Colonic mucosa (tissue), 4 donors: Measurements from ENCODE around the gene PRTFDC1. TPM values are rescaled to one million over a fixed set of nuclear protein-coding genes. Genes with fewer than 3 reads are reported as not detected.

ENCODE experiments used
- DNase-seq: peaks from one replicate; pipeline ENCODE4 v3.0.0-alpha.2; 2020
- H3K27ac ChIP-seq: fragments of 200-600 bp; one replicate; pipeline ENCODE4 v1.8.0; 2021
- H3K27me3 ChIP-seq: fragments of 200-600 bp; one replicate; pipeline ENCODE4 v1.8.0; 2021
- H3K36me3 ChIP-seq: fragments of 200-600 bp; one replicate; pipeline ENCODE4 v1.8.0; 2021
- H3K4me1 ChIP-seq: fragments of 200-600 bp; one replicate; pipeline ENCODE4 v1.8.0; 2021; ENCODE audit warnings: mild to moderate bottlenecking
- H3K4me3 ChIP-seq: fragments of 200-600 bp; one replicate; pipeline ENCODE4 v1.8.0; 2021
- H3K9ac ChIP-seq, 2 donors: one replicate each; pipeline ENCODE4 v1.7.0; 2013; ENCODE audit warnings: control low read depth in 2 of 2, low read depth in 2 of 2, low read length in 2 of 2
- H3K9me3 ChIP-seq: fragments of 200-600 bp; one replicate; pipeline ENCODE4 v1.8.0; 2021
- CTCF ChIP-seq: fragments of 200-600 bp; IDR thresholded peaks from one replicate; pipeline ENCODE4 v1.8.0; 2022; ENCODE audit warnings: antibody characterized with exemption, mild to moderate bottlenecking
- intact Hi-C: fragments of 100-400 bp; cut with DNase I; formaldehyde crosslinking; loops from one replicate; pipeline ENCODE4 v1.14.1; 2022
- total RNA-seq, 2 donors: library from RNA; stranded (reverse); fragmentation: NEBNext Ultra II Directional in 1 of 2; extraction: Animal tissue kit (Norgen Biotek cat#: 25700) in 1 of 2; gene quantifications; one replicate each; pipeline ENCODE4 v1.2.1, GENCODE V29; 2021
- donor health status: healthy.
- donor health status: DM: no; HTN: no; CAD: no.
- donor health status: DM: no; HTN: no; CAD: no.

Gene PRTFDC1
- total RNA-seq, 2 donors from 2014 or later, result 8.1 to 16.0 TPM

DNA sequence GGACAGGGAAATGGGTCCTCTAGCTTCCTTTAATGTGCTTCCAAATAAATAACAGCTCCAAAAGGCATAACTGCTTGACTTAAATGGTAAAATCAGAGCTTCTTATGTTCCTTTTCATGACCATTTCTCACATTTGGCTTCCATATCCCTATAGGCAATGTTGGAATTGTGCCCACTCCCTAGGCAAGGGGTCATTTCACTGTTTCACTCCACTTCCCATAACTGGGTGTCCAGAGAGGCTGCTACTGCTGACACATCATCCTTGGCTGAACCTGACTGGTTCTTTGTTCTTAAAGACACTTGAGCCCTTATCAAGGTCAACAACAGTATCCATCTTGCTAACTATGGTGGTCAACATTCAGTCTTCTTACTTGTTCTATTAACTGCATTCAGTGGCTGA is 37.1 kb downstream of the PRTFDC1 start:
- TF ChIP-seq CTCF, result no peak
- Histone ChIP-seq H3K36me3 (no peaks in the 10 kb centered on the region), H3K4me3 (no peak overlapping the region), H3K9me3 (no peaks in the 10 kb centered on the region), H3K4me1 (no peaks in the 10 kb centered on the region), H3K27me3 (no peaks in the 10 kb centered on the region), H3K27ac (no peak overlapping the region), H3K9ac (no peak overlapping the region)
- intact Hi-C loops, result no loop called here
- no peak for DNase-seq

DNA sequence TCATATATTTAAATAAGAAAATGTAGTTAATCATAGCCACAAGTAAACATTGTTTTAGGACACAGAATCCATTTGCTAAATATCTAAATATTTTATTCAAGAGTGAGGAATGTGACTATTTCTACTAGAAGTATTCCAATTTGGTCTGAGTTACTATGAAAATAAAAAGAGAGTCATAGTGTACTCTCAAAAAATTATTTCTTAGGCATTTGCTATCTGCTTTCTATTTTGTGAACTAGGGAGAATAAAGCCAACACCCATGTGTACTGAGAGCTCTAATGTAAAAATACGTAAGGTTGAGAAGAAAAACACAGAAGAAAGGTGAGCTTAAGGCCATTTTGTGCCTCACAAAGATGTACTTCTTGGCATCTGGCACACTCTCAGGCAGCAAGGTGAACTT is 38.3 kb downstream of the PRTFDC1 start:
- H3K36me3 ChIP-seq, result no peaks in the 10 kb centered on the region
- H3K27ac ChIP-seq, result no peak overlapping the region
- DNase-seq, result no peak
- intact Hi-C loops, result no loop called here
- H3K4me3 ChIP-seq, result no peak overlapping the region
- no peak for TF ChIP-seq CTCF
- no peaks in the 10 kb centered on the region for H3K9me3 ChIP-seq
- H3K4me1 ChIP-seq, result no peaks in the 10 kb centered on the region
- H3K9ac ChIP-seq, result no peak overlapping the region
- H3K27me3 ChIP-seq, result no peaks in the 10 kb centered on the region

GRCh38 chr10:24912215-24912614 is 40.2 kb downstream of the PRTFDC1 start:
- no peak for DNase-seq
- H3K4me1 ChIP-seq, result no peaks in the 10 kb centered on the region
- H3K9me3 ChIP-seq, result no peaks in the 10 kb centered on the region
- no peak overlapping the region for H3K4me3 ChIP-seq
- H3K27me3 ChIP-seq, result no peaks in the 10 kb centered on the region
- no peak overlapping the region for H3K9ac ChIP-seq
- intact Hi-C loops, result no loop called here
- no peak overlapping the region for H3K27ac ChIP-seq
- no peaks in the 10 kb centered on the region for H3K36me3 ChIP-seq
- TF ChIP-seq CTCF, result no peak

GRCh38 chr10:24911029-24911428 is 41.4 kb downstream of the PRTFDC1 start:
- Histone ChIP-seq H3K27ac (no peak overlapping the region), H3K4me1 (no peaks in the 10 kb centered on the region), H3K9ac (no peak overlapping the region), H3K9me3 (no peaks in the 10 kb centered on the region), H3K36me3 (no peaks in the 10 kb centered on the region), H3K4me3 (no peak overlapping the region), H3K27me3 (no peaks in the 10 kb centered on the region)
- no peak for TF ChIP-seq CTCF
- no peak for DNase-seq
- intact Hi-C loops, result no loop called here

DNA sequence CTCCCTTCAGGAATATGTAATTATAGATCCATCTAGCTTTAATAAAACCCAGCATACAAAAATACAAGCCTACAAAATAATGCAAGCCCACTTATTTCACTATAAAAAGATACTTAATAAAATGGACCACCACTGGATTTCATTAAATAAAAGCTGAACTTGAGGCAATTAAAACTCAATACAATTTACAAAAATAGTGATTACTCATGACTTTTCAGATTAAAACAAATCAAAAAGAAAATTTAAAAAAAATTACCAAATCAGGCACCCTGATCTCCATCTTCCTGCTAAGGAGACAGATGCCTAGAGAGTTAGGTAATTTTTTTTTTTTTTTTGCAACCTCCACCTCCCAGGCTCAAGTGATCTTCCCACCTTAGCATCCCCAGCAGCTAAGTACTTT is 41.8 kb downstream of the PRTFDC1 start:
- Histone ChIP-seq H3K4me3 (no peak overlapping the region), H3K4me1 (no peaks in the 10 kb centered on the region), H3K9ac (no peak overlapping the region), H3K9me3 (no peaks in the 10 kb centered on the region), H3K27me3 (no peaks in the 10 kb centered on the region), H3K36me3 (no peaks in the 10 kb centered on the region), H3K27ac (no peak overlapping the region)
- DNase-seq, result no peak
- no peak for TF ChIP-seq CTCF
- intact Hi-C loops, result no loop called here
